ENCODE data around the gene CCNE1. TPM values are rescaled to one million over a fixed set of nuclear protein-coding genes. Genes with fewer than 3 reads are reported as not detected.

CCNE1 gene
- total RNA-seq = 4.5 and 16.9 TPM in 2 replicates

GRCh38 chr19:29811125-29812079 is at the start of gene CCNE1:
Gene CCNE1, plus strand, starts transcription at chr19:29811991. Its CDS starts 565 bp downstream, at chr19:29812556.

Other genes starting within 250 kb of the CCNE1 start
- 78.9 and 83.6 TPM in 2 replicates for gene POP4, start 205.7 kb upstream of the CCNE1 start, total RNA-seq
- 28.6 and 42.4 TPM in 2 replicates for gene PLEKHF1, start 146.5 kb upstream of the CCNE1 start, total RNA-seq
- 18.5 and 21.0 TPM in 2 replicates for gene C19orf12, start 96.7 kb upstream of the CCNE1 start, total RNA-seq
- gene URI1, start 130.2 kb downstream of the CCNE1 start, total RNA-seq = 81.2 and 84.3 TPM in 2 replicates